ENCODE data around the gene SPIN2B.

DNA sequence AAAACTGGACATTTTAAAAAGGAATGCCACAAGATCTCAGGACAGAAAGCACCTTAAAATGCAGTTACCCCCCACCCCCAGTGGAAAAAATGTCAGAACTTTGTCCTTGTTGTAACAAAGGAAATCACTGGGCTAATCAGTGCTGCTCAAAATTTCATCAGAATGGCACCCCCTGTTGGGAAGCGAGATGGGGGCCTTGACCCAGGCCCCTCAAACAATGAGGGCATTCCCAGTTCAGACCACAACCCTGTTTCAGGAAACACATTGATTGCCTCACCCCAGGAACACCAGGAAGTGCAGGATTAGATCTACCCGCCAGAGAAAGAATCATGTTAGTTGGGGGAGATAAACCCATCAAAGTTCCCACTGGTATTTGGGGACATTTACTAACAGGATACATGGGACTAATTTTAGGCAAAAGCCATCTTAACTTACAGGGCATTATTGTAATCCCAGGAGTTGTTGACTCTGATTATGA is 16.4 kb downstream of the SPIN2B start:
- TF ChIP-seq CTCF (IDR thresholded peaks at IDR 0.05; ENCODE audit: low read length) (no peak), EZH2phosphoT487 (IDR thresholded peaks at IDR 0.05; ENCODE audit: low read length) (no peak), EZH2 (optimal IDR thresholded peaks at IDR 0.05; ENCODE audit: low read depth, low read length) (no peak)

All from MM.1S (cell line).